Measurements from ENCODE around the gene HSPA2.

Gene HSPA2

GRCh38 chr14:64540208-64541202 is at the start of gene HSPA2:
TSS of gene HSPA2 (plus strand) at chr14:64540741. CDS start at chr14:64540850, 109 bp downstream.
- peak; percentile 96 for DNase-seq

- DNase-seq = no peak
Observed at GRCh38 chr14:64491637-64492036, 48.9 kb upstream of the HSPA2 start.

- no peak for DNase-seq
Observed at GRCh38 chr14:64493455-64493854, 47.1 kb upstream of the HSPA2 start.

GRCh38 chr14:64495252-64495651 is 45.3 kb upstream of the HSPA2 start:
- no peak for DNase-seq

- no peak for DNase-seq
Observed at GRCh38 chr14:64496764-64497163, 43.8 kb upstream of the HSPA2 start.

GRCh38 chr14:64500088-64500487 is 40.5 kb upstream of the HSPA2 start:
- no peak for DNase-seq

GRCh38 chr14:64501411-64502171 is 39.0 kb upstream of the HSPA2 start:
- no peak for DNase-seq

GRCh38 chr14:64502456-64502855 is 38.1 kb upstream of the HSPA2 start:
- no peak for DNase-seq

- peak; percentile 16 for DNase-seq
Observed at GRCh38 chr14:64502887-64503433, 37.6 kb upstream of the HSPA2 start.

GRCh38 chr14:64503434-64504309 is 36.9 kb upstream of the HSPA2 start, which contains the start of gene ZBTB25:
TSS of gene ZBTB25 (minus strand) at chr14:64503838. CDS start at chr14:64490533, 13,305 bp downstream.
- peak; percentile 85 for DNase-seq

- peak; percentile 80 for DNase-seq
Observed at GRCh38 chr14:64504310-64504896, 36.1 kb upstream of the HSPA2 start, which contains the start of gene ZBTB1. TSS of gene ZBTB1 (plus strand) at chr14:64504770. CDS start at chr14:64521505, 16,735 bp downstream.

GRCh38 chr14:64504897-64505794 is 35.4 kb upstream of the HSPA2 start:
- DNase-seq = peak; percentile 78

- DNase-seq = no peak
Observed at GRCh38 chr14:64506721-64507120, 33.8 kb upstream of the HSPA2 start.

GRCh38 chr14:64507376-64508156 is 33.0 kb upstream of the HSPA2 start:
- peak; percentile 25 for DNase-seq

GRCh38 chr14:64508215-64508776 is 32.2 kb upstream of the HSPA2 start:
- DNase-seq = no peak

GRCh38 chr14:64509036-64509435 is 31.5 kb upstream of the HSPA2 start:
- no peak for DNase-seq

GRCh38 chr14:64510825-64511671 is 29.5 kb upstream of the HSPA2 start:
- DNase-seq = peak; percentile 51

GRCh38 chr14:64513271-64513670 is 27.3 kb upstream of the HSPA2 start:
- DNase-seq = no peak
